Left renal cortex interstitium (tissue), 4 donors: ENCODE measurements around the gene SLC25A21. TPM values are rescaled to one million over a fixed set of nuclear protein-coding genes. Genes with fewer than 3 reads are reported as not detected.
A peak's percentile ranks its signal among the peaks of the same experiment; 100 is the strongest.

Source experiments
- DNase-seq, 4 donors: peaks; one replicate each; pipeline ENCODE4 v3.0.0-alpha.2; 2013; ENCODE audit warnings: low read depth in 4 of 4, low spot score in 2 of 4, missing footprints in 1 of 4
- polyA plus RNA-seq, 4 donors: library from polyadenylated mRNA; unstranded; fragments of 120-200 nt; gene quantifications; one replicate each; pipeline ENCODE4 v1.2.1, GENCODE V29; 2013; ENCODE audit not compliant: insufficient read length in 4 of 4

The SLC25A21 gene
- polyA plus RNA-seq, 4 donors = 2.3 to 4.4 (median 3.3) TPM

DNA sequence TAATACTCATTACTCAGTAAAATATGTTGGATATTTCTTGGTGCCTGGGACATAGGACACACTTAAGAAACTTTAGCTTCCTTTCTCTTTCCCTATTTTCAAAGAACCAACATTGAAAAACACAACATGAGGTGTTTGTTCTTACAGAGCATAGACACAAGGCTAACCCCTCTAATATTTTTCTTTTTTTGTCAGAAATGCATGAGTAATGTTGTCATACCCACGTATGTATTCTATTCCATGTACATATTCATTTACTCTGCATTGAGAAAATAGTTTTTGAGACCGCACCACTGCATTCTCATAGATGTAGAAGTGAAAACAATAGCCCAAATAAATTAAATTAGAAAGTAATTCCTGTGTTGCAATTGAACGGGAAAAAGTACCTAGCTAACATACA, 497.7 kb downstream of the SLC25A21 start:
- DNase-seq = no peak

- no peak for DNase-seq
These were observed 500.3 kb downstream of the SLC25A21 start for GRCh38 chr14:36672095-36672494.

DNA sequence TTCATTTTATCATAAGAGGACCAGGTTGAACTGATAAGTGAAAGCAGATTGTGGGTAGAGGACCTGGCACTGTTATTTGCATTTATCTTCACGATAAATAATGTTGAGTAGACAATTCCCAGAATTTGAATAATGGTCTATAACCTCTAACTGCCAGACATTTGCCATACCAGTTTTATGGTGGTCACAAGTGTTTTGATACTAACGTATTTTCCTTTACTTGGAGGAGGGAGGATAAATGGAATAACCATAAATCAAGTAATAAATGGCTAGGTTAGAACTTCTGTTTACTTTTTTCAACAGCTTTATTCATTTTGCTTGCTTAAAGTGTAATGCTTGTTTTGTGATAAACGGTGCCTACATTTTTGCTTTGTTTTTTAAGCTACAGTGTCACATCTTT, 501.3 kb downstream of the SLC25A21 start:
- DNase-seq = no peak

DNA sequence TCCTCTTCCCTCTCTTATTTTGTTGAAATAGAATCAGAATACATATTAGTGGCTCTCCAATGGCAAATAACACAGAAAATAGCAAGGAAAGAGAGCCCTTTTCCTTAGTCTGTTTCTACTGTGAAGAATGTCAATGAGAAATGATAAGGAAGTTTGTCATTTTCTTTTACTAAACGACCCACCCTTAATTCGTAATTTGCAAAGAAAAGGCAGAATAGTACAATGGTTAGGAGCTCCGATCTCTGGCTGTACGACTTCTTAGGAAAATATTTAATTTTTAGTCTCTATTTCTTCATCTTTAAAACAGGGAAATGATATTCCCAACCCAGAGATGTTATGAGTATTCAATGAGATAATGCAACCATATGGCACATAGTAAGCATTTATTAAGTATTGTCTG, 504.7 kb downstream of the SLC25A21 start:
- DNase-seq = no peak

DNA sequence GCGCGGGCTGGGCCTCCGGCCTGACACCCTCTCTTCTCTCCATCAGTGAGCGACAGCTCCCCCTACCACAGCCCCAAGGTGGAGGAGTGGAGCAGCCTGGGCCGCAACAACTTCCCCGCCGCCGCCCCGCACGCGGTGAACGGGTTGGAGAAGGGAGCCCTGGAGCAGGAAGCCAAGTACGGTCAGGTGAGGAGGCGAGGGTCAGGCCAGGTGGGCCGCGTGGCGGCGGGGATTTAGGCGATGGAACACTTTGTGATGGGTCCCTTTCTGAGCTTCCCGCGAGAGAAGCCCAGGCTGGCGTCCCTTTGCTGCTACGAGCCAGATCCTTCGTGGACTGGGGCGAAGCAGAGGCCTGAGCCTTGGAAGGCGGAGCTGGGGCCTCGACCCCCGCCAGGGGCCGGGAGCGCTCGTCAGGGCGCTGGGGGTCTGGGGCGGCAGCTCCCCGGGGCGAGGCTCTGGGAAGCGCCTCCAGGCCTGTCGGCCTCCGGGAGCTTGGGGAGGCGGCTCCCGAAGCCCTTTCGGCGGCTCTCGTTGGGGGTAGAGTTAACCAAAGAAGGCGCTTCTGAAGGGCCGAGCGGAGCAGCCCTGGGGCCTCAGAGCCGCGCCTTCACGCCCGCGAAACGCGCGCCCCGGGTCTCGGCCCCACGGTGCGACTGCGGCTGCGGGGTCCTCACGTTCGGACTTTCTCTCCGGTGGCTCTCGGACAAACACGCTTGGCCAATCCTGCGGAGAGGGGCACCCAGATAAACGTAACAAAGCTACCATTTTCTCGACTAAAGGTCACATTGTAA, 505.8 kb downstream of the SLC25A21 start:
- no peak for DNase-seq

DNA sequence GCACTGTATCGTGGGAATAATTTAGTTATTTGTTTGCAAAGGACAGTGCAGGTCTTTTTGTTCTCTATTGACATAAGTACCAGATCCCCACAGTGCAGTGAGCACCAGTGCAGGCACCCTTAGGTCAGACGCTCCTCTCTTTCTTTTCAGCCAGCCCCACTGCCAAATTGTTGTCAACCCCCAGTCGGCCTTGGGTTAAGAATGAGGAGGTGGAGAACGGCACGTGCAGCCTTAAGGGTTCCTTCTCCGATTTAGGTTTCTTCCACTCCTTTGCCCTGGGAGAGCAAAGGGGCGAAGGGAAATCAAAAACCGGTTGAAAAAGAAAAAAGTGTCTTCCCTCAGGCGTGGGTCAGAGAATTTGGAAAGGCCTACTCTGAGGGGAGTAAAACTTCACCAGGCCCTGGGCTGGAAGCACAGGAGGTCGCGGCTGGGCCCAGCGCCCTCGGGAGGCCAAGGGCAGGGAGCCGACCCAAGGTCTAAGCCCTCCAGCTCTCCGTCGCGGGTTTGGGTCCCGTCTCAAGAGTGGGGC, 506.5 kb downstream of the SLC25A21 start:
- no peak for DNase-seq

DNA sequence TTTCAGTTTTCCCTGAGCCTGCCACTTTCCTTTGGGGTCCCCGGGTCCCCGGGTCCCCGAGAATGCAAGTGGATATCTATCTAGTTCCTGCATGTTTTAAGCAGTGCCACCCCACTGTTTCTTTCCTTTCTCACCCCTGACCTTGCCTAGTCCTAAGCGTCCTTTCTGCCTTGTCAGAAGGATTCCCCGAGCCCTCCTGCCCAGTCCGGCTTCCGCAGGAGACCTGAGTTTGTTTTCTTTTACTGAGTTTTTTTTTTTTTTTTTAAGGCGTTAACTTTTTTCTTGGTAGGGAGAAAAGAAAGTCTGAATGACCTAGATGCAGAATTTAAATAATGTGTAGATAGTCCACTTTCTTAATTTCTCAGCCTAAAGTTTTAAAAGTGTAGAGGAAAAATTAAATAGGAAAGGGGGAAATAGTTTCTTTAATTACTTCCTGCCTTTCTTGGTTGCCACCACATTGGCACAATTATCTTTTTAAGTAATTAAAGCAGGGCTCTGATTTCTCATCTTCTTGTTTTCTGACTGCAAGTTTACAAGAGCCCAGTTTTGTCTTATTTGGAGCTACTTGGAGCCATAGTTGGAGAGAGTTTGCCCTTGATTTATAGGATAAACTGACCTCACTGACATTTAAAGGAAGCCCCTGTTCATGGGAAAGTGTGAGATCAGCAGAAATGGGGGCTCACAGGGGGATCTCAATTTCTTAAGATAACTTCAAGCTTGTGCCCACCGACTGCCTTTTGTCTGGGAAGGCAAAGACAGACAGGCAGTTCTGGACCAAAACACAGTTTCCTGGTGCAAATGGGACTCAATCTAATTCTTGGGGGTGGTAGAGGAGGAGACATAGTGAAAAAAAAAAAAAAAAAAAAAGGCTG, 507.8 kb downstream of the SLC25A21 start:
- DNase-seq = no peak

- no peak for DNase-seq
These were observed 508.7 kb downstream of the SLC25A21 start for GRCh38 chr14:36663404-36664321.

DNA sequence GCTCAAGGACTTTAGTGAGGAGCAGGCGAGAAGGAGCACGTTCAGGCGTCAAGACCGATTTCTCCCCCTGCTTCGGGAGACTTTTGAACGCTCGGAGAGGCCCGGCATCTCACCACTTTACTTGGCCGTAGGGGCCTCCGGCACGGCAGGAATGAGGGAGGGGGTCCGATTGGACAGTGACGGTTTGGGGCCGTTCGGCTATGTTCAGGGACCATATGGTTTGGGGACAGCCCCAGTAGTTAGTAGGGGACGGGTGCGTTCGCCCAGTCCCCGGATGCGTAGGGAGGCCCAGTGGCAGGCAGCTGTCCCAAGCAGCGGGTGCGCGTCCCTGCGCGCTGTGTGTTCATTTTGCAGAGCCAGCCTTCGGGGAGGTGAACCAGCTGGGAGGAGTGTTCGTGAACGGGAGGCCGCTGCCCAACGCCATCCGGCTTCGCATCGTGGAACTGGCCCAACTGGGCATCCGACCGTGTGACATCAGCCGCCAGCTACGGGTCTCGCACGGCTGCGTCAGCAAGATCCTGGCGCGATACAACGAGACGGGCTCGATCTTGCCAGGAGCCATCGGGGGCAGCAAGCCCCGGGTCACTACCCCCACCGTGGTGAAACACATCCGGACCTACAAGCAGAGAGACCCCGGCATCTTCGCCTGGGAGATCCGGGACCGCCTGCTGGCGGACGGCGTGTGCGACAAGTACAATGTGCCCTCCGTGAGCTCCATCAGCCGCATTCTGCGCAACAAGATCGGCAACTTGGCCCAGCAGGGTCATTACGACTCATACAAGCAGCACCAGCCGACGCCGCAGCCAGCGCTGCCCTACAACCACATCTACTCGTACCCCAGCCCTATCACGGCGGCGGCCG, 509.6 kb downstream of the SLC25A21 start:
- DNase-seq = no peak

DNA sequence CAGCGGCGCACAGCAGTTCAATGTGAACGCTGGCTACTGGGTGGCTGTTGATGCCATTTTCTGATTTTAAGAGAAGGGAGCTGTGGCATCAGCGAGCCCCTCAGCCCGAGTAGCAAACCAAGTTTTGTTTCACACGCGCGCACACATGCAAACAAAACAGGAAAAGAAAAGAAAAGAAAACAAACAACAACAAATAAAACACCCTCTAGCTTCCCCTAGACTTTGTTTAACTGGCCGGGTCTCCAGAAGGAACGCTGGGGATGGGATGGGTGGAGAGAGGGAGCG, 510.2 kb downstream of the SLC25A21 start:
- no peak for DNase-seq

DNA sequence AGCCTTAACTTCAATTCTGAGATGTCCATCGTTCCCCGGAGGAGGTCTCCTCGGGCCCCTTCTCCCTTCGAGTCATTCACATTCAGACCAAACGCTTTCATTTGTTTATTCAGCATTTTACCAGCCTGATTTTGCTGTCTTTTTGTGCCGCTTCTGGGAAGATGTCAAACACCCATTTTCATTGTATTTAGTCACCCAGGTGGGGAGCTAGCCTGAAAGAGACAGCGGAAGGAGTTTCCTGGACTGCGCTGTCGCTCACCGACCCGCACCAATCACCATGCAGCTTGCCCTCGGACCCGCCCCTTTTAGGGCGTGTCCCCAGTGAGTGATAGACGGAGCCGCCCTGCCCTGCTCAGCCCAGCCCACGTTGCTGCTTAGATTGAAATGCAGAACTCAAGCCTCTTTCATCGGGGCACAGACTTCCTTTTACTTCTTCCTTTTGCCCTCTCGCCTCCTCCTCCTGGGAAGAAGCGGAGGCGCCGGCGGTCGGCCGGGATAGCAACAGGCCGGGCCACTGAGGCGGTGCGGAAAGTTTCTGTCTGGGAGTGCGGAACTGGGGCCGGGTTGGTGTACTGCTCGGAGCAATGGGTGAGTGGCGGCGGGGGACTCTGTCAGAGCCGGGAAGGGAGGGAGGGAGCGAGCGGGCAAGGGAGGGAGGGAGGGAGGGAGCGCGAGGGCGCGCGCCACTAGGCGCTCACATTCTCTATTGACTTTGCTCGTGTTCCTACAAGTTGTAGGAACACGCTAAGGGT, 510.7 kb downstream of the SLC25A21 start, which contains the start of gene PAX9:
Gene PAX9 (plus strand): TSS at position 355 of the 752 bp plus-strand sequence. CDS start 230 bp downstream, at position 585.
- peak in 2 of 4 donors; percentile 52 to 85 for DNase-seq

GRCh38 chr14:36660736-36661505, 511.5 kb downstream of the SLC25A21 start:
- no peak for DNase-seq

GRCh38 chr14:36659822-36660735, 512.3 kb downstream of the SLC25A21 start:
- no peak for DNase-seq

DNA sequence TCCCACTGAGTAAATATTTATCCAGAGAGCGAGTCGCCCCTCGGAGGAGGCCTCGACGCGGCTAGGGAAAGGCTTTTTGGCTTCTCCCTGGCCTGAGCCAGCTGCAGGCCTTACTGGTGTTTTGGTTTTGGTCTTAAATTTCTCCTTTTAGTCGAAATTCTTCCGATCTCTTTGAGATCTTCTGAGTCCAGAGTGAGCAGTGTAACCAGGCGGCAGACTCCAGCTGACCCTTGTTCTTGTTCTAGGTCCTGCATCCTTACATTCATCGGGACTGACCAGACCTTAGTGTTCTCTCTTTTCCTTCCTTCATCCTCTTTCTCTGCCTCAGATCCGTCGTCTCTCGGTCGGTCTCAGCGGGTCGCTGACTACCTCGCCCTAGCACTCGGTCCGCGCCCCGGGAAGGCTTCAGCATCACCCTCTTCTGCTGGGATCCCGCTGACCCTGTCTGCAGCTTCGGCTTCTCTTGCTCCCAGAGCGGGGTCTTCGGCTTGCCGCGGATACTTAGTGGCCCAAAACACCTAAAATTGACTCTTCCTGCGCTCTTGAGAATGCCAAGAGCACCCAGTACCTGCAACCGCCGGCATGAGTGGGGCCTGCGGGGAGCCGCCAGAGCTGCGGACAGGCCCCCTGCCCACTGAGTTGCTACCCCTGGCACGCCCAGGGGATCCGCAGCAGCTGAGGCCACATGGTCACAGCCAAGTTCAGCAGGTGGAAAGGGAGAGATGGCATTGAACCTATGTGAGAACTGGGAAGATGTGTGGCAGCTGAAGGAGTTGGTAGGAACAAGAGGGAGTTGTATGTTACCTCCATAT, 513.2 kb downstream of the SLC25A21 start:
- DNase-seq = no peak

DNA sequence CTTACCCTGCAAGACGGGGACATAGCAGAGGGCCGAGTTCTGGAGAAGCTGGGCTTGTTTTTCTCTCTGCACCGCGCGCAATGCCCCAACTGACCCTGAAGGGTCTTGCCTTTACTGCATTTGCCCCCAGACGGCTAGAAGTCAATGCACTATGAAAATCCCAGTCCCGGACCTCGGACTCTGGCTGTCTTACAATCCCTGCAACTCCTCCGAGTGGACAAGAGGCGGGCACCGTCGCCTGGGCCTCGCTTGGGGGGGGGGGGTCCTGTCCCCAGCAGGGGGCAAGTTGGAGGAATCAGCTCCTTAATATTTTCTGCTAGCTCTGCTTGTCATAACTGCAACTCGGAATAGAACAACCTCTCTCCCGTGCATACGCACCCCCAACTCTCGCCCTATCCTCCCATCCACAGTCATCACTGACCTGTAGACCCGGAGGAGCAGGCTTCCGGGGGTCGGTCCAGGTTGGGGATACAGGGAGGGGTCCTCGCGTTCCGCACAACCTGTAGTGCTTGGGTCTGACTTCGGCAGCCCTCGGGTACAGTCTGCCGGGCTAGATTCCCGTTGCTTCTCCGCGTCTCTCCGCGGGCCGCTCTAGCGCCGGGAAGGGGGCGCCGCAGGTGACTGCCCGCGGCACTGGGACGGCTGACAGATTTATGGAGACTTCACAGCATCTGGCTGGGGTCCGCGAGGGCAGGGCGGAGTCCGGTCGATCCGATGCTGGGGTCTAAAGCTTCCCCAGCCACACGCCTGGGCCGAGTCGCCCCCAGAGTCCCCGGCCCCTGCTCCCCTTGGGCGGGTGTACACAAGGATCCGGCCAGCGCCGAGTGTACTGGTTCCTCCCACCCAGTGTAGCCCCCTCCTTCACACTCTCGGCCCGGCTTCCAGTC, 514.0 kb downstream of the SLC25A21 start:
- no peak for DNase-seq
